H1 (cell line): Measurements from ENCODE around the gene HUWE1. TPM values are rescaled to one million over a fixed set of nuclear protein-coding genes. Genes with fewer than 3 reads are reported as not detected.

Experiments used
- HDAC2 ChIP-seq, 2 experiments: fragments of 300-600 bp in 1 of 2; sonication (generic) in 1 of 2; IDR thresholded peaks; 2 replicates each; pipeline ENCODE4 v1.6.1; 2011 to 2012; ENCODE audit warnings: low read depth in 2 of 2, low read length in 2 of 2, mild to moderate bottlenecking in 2 of 2, moderate library complexity in 2 of 2, borderline replicate concordance in 1 of 2, inconsistent platforms in 1 of 2
- RFX5 ChIP-seq: IDR thresholded peaks from 2 replicates; pipeline ENCODE4 v1.6.1; 2011; ENCODE audit warnings: low read depth, low read length, improper control_type of control experiment, borderline replicate concordance
- TAF1 ChIP-seq: IDR thresholded peaks from 2 replicates; pipeline ENCODE4 v1.6.1; 2011; ENCODE audit warnings: mild to moderate bottlenecking, low read depth, low read length
- polyA plus RNA-seq, 7 experiments: library from polyadenylated mRNA; depleted of rRNA in 3 of 7; stranded (reverse) in 5 of 7; unstranded in 2 of 7; fragments of >200 nt in 5 of 7; fragments of 200-250 nt in 2 of 7; gene quantifications; 1 replicate in 5 of 7; 2 replicates in 1 of 7; 4 replicates in 1 of 7; pipeline versions ENCODE4 v1.2.1 to v1.2.3, GENCODE V29; 2011 to 2013; ENCODE audit warnings: missing spikeins in 2 of 7, mixed read lengths in 2 of 7
- total RNA-seq: library from RNA; stranded (reverse); fragmentation: NEBNext Ultra II Directional; extraction: Animal tissue kit (Norgen Biotek cat#: 25700); gene quantifications from 2 replicates; pipeline ENCODE4 v1.2.1, GENCODE V29; 2021
- TF ChIP-seq, protein P1 (sequence below): fragments of 300-600 bp; sonication (generic); IDR thresholded peaks from 2 replicates; pipeline ENCODE4 v1.7.1; 2012; ENCODE audit warnings: low read length, moderate library complexity, mild to moderate bottlenecking, inconsistent platforms; ENCODE audit not compliant: insufficient replicate concordance

HUWE1 gene
- total and polyA plus RNA-seq, 2 of the 8 experiments (the other 6 are each of a cell fraction or from before 2014, with no cell fraction given): 114 to 252 TPM

DNA sequence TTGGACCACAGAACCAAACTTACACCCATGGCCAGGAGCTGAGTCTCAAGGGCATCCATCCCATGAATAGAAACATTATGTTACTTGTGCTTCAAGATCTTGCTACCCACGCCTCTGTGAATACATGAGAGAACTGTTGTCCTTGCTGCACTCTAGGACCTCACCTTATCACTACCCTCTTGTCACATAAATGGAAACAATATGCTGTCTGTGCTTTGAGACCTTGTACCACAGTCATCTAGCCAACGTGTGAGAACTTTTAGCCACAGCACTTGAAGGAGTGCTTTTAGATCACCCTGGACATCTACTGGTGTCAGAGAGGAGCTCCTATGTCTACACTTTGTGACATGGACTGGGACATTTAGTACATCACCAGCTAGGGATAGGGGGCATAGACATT is 30.7 kb upstream of the HUWE1 start (continued):
- TF ChIP-seq, protein P1, sequence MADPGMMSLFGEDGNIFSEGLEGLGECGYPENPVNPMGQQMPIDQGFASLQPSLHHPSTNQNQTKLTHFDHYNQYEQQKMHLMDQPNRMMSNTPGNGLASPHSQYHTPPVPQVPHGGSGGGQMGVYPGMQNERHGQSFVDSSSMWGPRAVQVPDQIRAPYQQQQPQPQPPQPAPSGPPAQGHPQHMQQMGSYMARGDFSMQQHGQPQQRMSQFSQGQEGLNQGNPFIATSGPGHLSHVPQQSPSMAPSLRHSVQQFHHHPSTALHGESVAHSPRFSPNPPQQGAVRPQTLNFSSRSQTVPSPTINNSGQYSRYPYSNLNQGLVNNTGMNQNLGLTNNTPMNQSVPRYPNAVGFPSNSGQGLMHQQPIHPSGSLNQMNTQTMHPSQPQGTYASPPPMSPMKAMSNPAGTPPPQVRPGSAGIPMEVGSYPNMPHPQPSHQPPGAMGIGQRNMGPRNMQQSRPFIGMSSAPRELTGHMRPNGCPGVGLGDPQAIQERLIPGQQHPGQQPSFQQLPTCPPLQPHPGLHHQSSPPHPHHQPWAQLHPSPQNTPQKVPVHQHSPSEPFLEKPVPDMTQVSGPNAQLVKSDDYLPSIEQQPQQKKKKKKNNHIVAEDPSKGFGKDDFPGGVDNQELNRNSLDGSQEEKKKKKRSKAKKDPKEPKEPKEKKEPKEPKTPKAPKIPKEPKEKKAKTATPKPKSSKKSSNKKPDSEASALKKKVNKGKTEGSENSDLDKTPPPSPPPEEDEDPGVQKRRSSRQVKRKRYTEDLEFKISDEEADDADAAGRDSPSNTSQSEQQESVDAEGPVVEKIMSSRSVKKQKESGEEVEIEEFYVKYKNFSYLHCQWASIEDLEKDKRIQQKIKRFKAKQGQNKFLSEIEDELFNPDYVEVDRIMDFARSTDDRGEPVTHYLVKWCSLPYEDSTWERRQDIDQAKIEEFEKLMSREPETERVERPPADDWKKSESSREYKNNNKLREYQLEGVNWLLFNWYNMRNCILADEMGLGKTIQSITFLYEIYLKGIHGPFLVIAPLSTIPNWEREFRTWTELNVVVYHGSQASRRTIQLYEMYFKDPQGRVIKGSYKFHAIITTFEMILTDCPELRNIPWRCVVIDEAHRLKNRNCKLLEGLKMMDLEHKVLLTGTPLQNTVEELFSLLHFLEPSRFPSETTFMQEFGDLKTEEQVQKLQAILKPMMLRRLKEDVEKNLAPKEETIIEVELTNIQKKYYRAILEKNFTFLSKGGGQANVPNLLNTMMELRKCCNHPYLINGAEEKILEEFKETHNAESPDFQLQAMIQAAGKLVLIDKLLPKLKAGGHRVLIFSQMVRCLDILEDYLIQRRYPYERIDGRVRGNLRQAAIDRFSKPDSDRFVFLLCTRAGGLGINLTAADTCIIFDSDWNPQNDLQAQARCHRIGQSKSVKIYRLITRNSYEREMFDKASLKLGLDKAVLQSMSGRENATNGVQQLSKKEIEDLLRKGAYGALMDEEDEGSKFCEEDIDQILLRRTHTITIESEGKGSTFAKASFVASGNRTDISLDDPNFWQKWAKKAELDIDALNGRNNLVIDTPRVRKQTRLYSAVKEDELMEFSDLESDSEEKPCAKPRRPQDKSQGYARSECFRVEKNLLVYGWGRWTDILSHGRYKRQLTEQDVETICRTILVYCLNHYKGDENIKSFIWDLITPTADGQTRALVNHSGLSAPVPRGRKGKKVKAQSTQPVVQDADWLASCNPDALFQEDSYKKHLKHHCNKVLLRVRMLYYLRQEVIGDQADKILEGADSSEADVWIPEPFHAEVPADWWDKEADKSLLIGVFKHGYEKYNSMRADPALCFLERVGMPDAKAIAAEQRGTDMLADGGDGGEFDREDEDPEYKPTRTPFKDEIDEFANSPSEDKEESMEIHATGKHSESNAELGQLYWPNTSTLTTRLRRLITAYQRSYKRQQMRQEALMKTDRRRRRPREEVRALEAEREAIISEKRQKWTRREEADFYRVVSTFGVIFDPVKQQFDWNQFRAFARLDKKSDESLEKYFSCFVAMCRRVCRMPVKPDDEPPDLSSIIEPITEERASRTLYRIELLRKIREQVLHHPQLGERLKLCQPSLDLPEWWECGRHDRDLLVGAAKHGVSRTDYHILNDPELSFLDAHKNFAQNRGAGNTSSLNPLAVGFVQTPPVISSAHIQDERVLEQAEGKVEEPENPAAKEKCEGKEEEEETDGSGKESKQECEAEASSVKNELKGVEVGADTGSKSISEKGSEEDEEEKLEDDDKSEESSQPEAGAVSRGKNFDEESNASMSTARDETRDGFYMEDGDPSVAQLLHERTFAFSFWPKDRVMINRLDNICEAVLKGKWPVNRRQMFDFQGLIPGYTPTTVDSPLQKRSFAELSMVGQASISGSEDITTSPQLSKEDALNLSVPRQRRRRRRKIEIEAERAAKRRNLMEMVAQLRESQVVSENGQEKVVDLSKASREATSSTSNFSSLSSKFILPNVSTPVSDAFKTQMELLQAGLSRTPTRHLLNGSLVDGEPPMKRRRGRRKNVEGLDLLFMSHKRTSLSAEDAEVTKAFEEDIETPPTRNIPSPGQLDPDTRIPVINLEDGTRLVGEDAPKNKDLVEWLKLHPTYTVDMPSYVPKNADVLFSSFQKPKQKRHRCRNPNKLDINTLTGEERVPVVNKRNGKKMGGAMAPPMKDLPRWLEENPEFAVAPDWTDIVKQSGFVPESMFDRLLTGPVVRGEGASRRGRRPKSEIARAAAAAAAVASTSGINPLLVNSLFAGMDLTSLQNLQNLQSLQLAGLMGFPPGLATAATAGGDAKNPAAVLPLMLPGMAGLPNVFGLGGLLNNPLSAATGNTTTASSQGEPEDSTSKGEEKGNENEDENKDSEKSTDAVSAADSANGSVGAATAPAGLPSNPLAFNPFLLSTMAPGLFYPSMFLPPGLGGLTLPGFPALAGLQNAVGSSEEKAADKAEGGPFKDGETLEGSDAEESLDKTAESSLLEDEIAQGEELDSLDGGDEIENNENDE: no peak
- TF ChIP-seq RFX5 (no peak), HDAC2 (IDR thresholded peaks at IDR 0.05; ENCODE audit: borderline replicate concordance in 1 of 2, low read depth in 2 of 2, low read length in 2 of 2) (no peak), TAF1 (no peak)
